GM18909 (cell line): ENCODE data around the gene EFNB1.

Source experiments
- ATAC-seq: cut with Tn5 transposase; IDR thresholded peaks from one replicate; pipeline ENCODE4 v1.9.1; 2021; ENCODE audit warnings: mild to moderate bottlenecking; ENCODE audit not compliant: unreplicated experiment, poor library complexity

EFNB1 gene

DNA sequence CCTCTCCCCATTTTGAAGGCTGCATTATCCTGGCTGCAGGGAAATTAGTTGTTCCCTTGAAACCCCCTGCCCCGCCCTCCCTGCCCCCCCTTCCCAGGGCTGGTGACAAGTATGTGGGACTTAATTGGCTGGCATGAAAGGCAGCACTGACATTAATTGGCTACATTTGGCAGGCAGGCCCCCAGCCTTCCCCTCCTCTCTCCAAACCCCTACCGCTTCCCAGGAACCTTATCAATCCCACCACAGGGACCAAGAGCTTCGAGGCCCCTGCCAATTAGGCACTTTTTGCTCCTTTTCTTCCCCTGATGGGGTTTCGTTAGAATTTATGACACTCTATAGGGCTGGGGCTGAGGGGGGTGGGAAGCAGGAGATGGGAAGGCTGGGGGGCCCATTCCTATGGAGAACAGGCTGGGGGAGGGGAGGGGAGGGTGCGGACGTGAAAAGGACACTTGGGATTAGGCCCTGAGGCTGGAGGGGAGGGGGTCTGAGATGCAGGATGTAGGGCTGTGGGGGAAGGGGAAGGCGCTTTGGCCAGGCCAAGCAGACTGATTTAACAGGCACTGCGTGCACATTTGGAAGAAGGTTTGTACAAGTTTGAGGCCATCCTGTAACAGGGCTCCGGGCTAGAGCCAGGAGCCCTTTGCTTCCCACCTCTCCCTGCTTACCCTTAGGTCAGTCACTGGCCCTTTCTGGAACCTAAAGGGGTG lies 52.2 kb downstream of the EFNB1 start:
- ATAC-seq, result no peak

DNA sequence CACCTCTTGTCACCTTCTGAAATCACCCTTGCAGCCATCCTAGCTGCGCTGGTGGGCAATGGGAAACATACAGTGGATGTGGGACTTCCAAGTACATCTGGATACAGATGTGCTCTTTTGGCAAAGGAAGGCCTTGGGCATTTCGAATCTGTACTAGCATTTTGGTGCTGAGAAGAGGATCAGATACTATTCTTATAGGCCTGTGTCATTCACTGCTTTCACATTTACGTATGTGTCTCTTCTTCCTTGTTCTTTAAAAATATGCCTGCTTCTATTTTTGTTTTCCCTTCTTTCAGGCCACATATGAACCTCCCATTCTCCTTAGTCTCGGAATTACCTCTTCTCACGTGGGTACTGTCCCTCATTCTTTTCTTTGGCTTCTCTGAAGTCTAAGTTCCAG lies 53.1 kb downstream of the EFNB1 start:
- no peak for ATAC-seq

DNA sequence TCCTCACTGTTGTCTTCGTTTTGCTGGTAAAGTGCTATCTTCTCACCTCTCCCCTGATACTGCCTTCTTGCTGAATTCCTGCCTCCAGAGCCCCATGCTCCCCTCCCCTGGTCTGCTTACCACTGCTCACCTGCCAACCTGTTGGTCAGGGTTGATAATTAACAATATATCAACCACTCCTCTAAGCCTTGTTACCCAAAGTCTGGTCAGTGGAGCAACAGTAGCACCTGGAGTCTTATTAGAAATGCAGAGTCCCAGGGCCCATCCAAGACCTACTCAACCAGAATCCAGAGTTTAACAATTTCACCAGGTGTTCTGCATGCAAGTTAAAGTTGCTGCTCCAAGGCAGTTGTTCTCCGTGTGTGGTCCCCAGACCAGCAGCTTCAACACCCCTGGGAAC lies 55.0 kb downstream of the EFNB1 start:
- ATAC-seq, result no peak

DNA sequence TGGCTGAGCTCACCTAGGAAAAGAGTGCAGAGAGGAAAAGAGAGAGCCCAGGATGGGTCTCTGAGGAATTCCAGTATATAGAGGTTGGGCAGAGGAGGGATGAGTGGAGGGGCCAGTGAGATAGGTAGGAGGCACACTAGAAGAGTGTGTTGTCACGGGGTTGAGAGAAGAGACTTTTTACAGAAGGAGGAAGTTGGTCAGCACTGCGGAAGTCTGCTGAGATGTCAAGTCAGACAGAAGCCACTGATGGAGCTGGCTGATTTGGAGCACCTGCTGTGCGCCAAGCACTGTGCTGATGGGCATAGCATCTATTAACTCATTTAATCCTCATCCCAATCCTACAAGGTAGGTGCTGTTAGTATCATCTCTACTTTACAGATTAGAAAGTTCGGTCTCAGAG lies 60.4 kb downstream of the EFNB1 start:
- no peak for ATAC-seq
